HG03520 (cell line): Measurements from ENCODE around the gene GTF2A1.
"Not testable (repeated sequence)": the region's sequence is repeated elsewhere in the genome, so short reads cannot be mapped to it uniquely, and the experiment has no call there.

ENCODE experiments used
- ATAC-seq: cut with Tn5 transposase; IDR thresholded peaks from one replicate; pipeline ENCODE4 v1.9.1; 2021; ENCODE audit warnings: mild to moderate bottlenecking, moderate library complexity; ENCODE audit not compliant: unreplicated experiment

The GTF2A1 gene

GRCh38 chr14:81233615-81234014, 12.9 kb upstream of the GTF2A1 start:
- ATAC-seq: no peak

DNA sequence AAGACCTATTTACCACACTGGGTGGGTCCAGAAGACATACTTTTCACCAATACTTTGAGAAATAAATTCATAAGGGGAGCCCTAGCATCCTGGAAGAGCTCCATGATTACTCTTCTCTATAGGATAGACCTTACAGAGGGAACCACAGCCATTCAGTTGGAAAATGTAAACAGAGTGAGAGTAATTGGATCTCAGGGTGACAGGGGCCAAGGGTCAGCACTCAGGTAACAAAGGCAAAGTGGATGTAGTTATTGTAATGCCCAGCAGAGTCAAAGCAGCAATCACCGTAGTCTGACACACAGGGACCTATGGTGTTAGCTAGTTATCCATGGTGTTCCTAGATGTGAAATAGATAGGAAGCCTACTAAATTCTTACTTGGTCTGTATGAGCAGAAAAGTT, 10.8 kb upstream of the GTF2A1 start:
- ATAC-seq: no peak

GRCh38 chr14:81224222-81224621, 3.5 kb upstream of the GTF2A1 start:
- ATAC-seq: no peak

DNA sequence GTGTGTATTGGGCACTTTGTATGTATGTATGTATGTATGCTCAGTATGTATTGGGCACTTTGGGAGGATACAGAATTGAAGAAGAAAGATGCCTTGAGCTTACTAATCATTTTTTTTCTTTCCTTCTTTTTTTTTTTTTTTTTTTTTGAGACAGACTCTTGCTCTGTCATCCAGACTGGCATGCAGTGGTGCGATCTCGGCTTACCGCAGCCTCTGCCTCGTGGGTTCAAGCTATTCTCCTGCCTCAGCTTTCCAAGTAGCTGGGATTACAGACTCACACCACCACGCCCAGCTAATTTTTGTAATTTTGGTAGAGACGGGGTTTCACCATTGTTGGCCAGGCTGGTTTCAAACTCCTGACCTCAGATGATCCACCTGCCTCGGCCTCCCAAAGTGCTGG, 3.0 kb upstream of the GTF2A1 start:
- not testable (repeated sequence) for ATAC-seq

- ATAC-seq: no peak
These were observed 1.9 kb upstream of the GTF2A1 start for GRCh38 chr14:81222691-81223090.

DNA sequence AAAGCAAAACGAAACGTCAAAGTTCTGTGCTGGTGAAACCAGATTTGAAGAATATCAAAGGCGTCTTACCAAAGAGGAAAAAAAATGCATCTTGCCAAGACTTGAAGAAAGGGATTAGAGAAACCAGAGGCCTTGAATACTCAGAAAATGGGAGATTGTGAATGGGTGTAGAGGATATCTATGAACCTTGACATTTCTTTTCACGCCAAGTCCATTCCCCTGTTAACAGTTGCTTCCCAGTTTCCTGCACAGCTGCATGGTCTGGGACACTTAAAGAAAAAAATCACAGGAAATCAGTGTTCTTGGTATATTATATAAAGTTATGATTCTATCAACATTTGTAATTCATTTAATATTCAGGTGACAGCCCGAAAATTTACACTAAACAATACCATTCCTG, 1.4 kb upstream of the GTF2A1 start:
- no peak for ATAC-seq

- ATAC-seq: no peak
These were observed 882 bp upstream of the GTF2A1 start for GRCh38 chr14:81221579-81222102.

DNA sequence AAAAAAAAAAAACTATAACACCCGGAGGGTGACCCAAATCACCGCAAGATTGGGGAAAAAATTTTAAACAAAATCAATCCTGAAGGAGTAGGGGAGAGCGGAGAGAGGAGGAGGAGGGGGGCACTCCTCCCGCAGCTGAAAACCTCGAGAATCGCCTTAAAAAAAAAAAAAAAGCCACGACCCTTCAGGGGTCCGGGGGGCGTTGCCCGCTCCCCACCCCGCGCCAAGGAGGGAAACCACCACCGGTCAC, 254 bp downstream of the GTF2A1 start:
- ATAC-seq: no peak

DNA sequence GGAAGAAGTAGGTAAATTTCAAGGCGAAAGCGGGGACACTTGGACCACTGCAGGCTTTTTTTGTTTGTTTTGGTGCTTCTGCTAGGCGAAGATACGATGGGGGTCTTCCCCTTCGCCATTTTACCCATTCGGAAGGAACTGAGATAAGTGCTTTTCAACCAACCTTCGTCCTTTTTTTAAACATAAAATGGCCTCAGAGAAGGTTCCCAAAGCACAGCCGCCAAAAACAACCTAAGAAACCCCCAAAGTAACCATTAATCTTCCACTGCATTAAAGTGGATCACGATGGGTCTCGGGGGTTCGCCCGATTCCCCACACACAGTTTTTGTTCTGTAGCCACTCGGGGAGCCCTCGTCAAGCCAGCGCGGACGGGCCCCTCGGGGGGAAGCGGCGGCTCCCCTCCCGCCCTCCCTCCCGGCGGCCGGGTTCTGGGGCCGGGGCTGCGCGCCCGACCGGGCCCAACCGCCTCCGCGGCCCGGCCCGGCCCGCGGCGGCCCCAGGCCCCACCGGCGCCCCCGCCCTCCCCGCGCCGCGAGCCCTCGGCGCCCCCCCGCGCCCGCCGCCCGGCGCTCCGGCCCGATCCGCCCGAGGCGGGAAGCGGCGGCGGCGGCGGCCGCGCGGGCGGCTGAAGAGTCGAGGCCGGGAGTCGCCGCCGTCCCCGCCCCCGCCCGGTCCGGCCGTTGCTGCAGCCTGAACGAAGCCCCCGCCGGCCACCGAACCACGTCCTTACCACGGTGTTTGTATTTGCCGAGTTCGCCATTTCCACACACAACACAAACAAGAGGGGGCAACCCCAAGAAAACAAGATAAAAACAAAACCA, 790 bp downstream of the GTF2A1 start:
- no peak for ATAC-seq

DNA sequence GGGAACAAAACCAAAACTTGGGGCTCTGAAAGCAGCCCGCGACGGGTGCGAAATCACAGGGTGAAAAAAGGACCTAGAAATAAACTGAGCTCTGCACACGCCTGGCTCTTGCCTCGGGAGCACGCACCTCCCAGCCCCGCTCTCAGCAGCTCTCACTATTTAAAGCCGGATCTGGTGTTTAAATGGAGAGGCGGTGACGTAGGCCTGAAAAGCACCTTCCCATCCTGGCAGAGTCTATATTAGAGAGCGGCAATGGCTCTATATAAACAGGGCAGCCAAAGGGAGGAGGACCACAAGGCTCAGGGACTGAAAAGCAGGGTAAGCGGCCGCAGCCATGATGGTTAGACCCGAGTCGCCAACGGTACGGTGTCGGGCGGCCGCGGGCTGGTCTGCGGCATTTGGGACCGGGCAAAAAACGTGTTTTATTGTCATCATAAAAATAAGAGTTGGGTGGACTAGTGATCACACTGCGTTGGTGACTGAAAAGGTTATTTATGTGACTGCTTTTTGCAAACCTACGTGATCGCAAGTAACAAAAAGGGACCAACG, 1.5 kb downstream of the GTF2A1 start:
- peak; percentile 57 for ATAC-seq

- ATAC-seq: peak; percentile 75
These were observed 8.9 kb downstream of the GTF2A1 start for GRCh38 chr14:81211844-81212243.

DNA sequence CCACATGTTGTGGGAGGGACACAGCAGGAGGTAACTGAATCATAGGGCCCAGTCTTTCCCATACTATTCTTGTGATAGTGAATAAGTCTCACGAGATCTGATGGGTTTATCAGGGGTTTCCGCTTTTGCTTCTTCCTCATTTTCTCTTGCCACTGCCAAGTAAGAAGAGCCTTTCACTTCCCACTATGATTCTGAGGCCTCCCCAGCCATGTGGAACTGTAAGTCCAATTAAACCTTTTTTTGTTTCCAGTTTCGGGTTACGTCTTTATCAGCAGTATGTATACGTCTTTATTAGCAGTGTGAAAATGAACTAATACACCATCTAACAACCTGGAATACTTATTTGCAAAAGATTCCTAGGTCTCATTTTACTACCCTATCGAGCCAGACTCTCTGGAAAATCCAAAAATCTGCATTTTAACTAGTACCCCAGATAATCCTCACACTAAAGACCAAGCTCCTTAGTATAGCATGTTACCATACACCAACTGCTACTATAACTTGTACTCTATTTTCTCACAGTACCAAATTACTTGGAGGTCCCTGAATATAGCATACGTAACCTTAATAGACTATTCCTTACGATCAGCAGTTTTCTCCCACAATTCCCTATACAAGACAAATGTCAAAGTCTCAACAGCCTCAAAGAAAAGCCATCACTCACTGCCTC, 11.5 kb downstream of the GTF2A1 start:
- ATAC-seq: no peak

DNA sequence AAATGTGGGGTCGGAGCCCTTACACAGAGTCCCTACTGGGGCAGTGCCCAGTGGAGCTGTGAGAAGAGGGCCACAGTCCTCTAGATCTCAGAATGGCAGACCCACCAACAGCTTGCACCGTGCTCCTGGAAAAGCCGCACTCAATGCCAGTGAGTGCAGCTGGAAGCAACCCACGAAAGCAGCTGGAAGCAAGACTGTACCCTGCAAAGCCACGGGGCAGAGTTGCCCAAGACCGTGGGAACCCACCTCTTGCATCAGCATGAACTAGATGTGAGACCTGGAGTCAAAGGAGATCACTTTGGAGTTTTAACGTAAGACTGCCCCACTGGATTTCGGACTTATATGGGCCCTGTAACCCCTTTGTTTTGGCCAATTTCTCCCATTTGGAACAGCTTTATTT, 12.3 kb downstream of the GTF2A1 start:
- no peak for ATAC-seq

DNA sequence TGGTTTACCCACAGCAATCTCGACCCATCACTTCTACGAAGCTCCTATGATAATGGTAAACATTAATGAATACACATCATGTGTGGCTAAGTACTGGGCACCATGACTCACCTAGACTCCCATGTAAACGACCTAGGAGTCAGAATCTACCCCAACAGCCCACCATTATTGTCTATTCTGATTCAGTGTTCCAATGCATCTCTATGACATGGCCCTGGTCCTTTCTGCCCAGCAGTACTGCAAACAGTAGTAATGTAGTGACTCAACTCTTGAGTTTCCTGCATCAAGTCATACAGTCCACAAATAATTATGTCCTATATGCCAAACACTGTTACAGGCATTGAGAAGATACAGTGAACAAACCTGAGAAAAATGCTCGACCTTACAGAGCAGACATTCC, 14.6 kb downstream of the GTF2A1 start:
- ATAC-seq: no peak

DNA sequence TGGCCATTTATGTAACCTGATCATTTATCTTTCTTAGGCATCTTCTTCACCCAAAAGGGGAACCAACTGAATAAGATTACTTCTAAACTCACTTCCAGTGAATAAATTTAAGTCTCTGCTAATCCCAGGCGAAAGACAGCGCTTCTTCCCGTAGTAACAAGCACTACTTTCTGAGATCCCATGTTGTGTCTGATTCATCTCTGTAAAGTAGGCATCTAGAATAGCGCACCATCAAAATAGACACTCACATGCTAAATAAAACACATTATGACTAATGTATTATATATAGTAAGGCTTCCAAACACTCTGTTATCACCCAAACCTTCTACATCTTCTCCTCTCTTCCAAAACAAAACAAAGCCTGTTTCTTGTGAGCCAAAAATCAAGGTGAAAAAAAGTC, 15.1 kb downstream of the GTF2A1 start:
- ATAC-seq: no peak

- ATAC-seq: no peak
These were observed 20.7 kb downstream of the GTF2A1 start for GRCh38 chr14:81200054-81200453.

DNA sequence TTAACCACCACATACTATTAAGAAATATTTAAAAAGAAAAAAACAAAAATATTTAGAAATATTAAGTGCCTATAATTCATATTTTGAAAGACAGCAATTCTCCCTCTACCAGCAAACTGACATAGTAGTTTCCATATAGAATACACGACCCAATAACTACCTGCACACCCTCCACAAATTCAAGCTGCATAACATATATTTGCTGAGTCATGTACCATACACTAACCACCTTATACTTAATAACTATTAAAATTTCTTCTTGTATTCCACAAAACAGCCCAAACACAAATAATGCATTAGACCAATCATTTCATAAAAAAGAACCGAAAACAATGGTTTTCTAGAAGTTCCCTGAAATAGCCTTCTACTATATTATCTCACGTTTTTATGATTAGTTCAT, 21.7 kb downstream of the GTF2A1 start:
- no peak for ATAC-seq

DNA sequence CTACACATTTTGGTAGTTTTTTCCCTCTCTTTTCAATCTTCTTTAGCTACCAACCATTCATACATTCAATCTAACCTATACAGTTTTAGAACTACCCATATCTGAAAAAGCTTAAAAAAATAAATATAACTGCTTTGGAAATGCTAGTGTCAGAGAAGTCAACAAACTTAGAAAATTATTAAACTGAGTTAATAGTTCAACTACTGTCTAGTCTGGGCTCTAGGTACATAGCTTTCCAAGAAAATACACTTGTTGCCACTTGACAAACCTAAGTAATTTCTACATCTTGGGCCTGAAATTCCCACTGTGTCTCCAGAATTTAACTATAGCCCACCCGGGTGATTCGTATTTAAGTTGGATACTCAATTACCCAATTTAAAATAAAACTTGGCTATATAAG, 22.1 kb downstream of the GTF2A1 start:
- ATAC-seq: no peak

DNA sequence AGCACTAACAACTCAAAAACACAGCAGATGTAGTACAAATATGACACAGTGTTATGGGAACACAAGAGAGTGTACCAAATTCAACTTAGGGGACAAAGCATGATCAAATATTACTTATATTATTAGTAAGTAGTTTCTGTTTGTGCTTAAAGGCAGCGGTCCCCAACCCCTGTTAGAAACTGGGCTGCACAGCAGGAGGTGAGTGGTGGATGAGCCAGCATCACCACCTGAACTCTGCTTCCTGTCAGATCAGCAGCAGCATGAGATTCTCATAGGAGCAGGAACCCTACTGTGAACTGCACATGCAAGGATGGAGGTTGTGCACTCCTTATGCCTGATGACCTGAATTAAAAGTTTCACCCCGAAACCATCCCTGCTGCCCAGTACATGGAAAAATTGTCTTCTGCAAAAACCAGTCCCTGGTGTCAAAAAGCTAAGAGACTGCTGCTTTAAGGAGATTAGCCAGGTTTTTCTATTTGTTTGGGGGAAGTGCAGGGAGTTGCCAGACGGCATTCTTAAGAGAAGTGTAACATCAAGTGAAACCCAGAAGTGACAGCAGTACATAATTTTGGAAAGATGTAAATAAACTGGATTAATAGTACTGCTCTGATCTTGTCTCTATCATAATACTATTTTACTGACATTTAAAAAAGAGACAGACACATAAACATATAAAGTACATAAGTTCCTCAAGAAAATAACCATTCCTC, 26.7 kb downstream of the GTF2A1 start:
- ATAC-seq: no peak

GRCh38 chr14:81192594-81192993, 28.2 kb downstream of the GTF2A1 start:
- ATAC-seq: no peak

GRCh38 chr14:81187832-81188522, 32.8 kb downstream of the GTF2A1 start:
- peak; percentile 83 for ATAC-seq
